Motor neuron (in vitro differentiated cells): ENCODE measurements around the gene MSRB3. TPM values are rescaled to one million over a fixed set of nuclear protein-coding genes. Genes with fewer than 3 reads are reported as not detected.

Experiments
- ATAC-seq, 8 experiments: fragments of 200-7000 bp; cut with Tn5 transposase; replicated peaks in 6 of 8; 2 replicates each; pipeline ENCODE4 v1.8.0; 2021; ENCODE audit warnings: mild to moderate bottlenecking in 8 of 8, moderate library complexity in 8 of 8
- H3K27ac ChIP-seq, 2 donors: fragments of 250-450 bp; sonication (Bioruptor Pico); 2 replicates each; pipeline ENCODE4 v1.9.0; 2021; ENCODE audit warnings: antibody characterized with exemption in 2 of 2, mild to moderate bottlenecking in 2 of 2, moderate library complexity in 1 of 2
- H3K4me1 ChIP-seq, 2 donors: fragments of 250-450 bp; sonication (Bioruptor Pico); replicated peaks in 1 of 2; 2 replicates each; pipeline ENCODE4 v1.6.1; 2021; ENCODE audit warnings: antibody characterized with exemption in 2 of 2, mild to moderate bottlenecking in 2 of 2, moderate library complexity in 1 of 2
- H3K4me3 ChIP-seq, 5 donors: fragments of 250-450 bp; sonication (Bioruptor Pico); 2 replicates each; pipeline ENCODE4 v1.9.0; 2021; ENCODE audit warnings: antibody characterized with exemption in 5 of 5, mild to moderate bottlenecking in 5 of 5, moderate library complexity in 4 of 5
- WGBS, 10 experiments: fragments of 450-650 bp; shearing (Covaris generic); methylation state at CpG; one replicate each; pipeline ENCODE4 v1.0.0; 2022; 5-methylcytosine and 5-hydroxymethylcytosine counted together
- in situ Hi-C, 9 experiments: fragments of 400-800 bp; cut with MboI; loops; one replicate each; pipeline ENCODE4 v1.15.0; 2021; ENCODE audit warnings: low sequenced_read_pairs in 9 of 9, low pct_unique_long_range_greater_than_20kb in 2 of 9; ENCODE audit not compliant: unreplicated experiment in 9 of 9
- total RNA-seq, 8 experiments: library from RNA; unstranded; fragments of 300-600 nt; gene quantifications; 2 replicates each; pipeline versions ENCODE4 v1.2.3 to v1.2.4, GENCODE V29; 2022

Gene MSRB3
- total RNA-seq, 8 experiments from 2014 or later, result 1.4 to 14.8 (median 2.3) TPM

GRCh38 chr12:65501935-65502334 lies 223.5 kb downstream of the MSRB3 start:
- no peak for ATAC-seq
- Histone ChIP-seq H3K4me1 (peaks cover 8 to 11% of the 10 kb centered on the region in 2 donors), H3K27ac (no peak overlapping the region), H3K4me3 (no peak overlapping the region)
- 58 to 100% (median 91%) methylated on average over 2 to 5 of the region's 5 CpGs; no CpG with 5 or more reads in 1 of the 10 experiments for WGBS, 10 experiments
- in situ Hi-C loops, result no loop called here

DNA sequence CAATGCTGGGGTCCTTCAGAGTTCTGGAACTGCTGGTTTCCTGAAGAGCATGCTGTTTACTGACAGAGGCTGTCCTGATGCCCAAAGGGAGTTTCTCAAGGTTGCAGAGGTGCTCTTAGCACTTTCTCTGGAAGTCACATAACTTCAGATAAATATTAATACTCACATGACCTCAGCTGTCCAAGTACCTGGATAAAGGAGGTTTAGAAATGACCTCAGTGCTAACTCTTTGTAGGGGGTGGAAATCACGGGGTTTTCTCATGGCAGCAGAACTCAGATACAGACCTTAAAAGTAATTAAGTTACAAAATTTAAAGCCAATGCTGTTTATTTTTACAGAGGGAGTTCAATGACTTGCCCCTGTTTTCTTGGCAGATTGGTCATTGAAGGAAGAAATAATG lies 225.9 kb downstream of the MSRB3 start:
- Histone ChIP-seq H3K4me1 (peaks cover 8 to 11% of the 10 kb centered on the region in 2 donors), H3K27ac (no peak overlapping the region), H3K4me3 (no peak overlapping the region)
- in situ Hi-C loops, result no loop called here
- 75 to 100% (median 87%) methylated on average over 1 of the region's 1 CpG; no CpG with 5 or more reads in 4 of the 10 experiments for WGBS, 10 experiments
- no peak for ATAC-seq

DNA sequence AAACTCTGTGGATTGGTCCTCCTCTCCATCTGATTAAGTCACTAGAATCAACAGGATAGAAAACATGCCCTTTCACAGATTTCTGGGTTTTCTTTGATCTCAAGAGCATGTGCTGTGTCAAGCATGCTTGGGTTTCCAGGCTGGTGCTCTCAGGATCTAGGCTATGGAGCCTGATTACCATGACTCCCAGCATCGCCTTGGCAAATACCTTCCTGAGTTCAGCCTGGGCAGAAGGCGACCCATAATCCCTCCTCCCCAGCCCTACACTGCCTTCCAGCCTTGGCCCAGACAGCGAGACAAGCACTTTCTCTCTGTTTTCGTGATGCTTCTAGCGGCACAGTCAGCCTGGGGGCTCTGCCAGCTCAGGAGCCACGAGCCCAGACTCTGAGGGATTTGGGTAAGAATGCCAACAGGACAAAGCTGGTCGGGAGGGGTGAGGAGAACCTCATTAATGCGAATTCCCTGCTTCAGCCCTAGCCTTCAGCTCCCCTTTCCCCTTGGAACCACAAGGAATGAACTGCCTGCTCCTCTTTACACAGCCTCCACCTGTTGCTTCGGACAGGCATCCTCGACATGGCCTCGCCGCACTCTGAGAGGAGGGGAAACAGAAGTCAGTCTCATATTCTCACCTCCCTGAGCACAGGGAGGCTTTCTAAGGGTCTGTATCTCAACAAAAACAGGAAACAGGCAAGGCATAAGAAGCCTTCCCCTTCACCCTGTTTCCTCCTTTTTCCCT lies 227.1 kb downstream of the MSRB3 start:
- ATAC-seq, result peak in 1 of 8 experiments; percentile 79
- peaks cover 8 to 10% of the 10 kb centered on the region in 2 donors for H3K4me1 ChIP-seq
- in situ Hi-C loops, result no loop called here
- H3K27ac ChIP-seq, result no peak overlapping the region
- H3K4me3 ChIP-seq, result no peak overlapping the region
- WGBS, 10 experiments, result 60 to 100% (median 86%) methylated on average over 1 to 8 of the region's 12 CpGs; no CpG with 5 or more reads in 2 of the 10 experiments

GRCh38 chr12:65508276-65509035 lies 230.0 kb downstream of the MSRB3 start:
- H3K4me3 ChIP-seq, result no peak overlapping the region
- in situ Hi-C loops, result no loop called here
- WGBS, 10 experiments, result 53 to 100% (median 92%) methylated on average over 3 to 10 of the region's 10 CpGs
- peaks cover 17 to 26% of the 10 kb centered on the region in 2 donors for H3K4me1 ChIP-seq
- no peak overlapping the region for H3K27ac ChIP-seq
- no peak for ATAC-seq

GRCh38 chr12:65510007-65510406 lies 231.5 kb downstream of the MSRB3 start:
- 0 to 61% (median 36%) methylated on average over 1 to 3 of the region's 3 CpGs; no CpG with 5 or more reads in 2 of the 10 experiments for WGBS, 10 experiments
- peak overlapping the region in 1 of 2 donors; percentile 83 for H3K27ac ChIP-seq
- peaks cover 17 to 26% of the 10 kb centered on the region in 2 donors for H3K4me1 ChIP-seq
- in situ Hi-C loops, result no loop called here
- peak in 4 of 8 experiments; percentile 14 to 40 (median 37) for ATAC-seq
- no peak overlapping the region for H3K4me3 ChIP-seq

DNA sequence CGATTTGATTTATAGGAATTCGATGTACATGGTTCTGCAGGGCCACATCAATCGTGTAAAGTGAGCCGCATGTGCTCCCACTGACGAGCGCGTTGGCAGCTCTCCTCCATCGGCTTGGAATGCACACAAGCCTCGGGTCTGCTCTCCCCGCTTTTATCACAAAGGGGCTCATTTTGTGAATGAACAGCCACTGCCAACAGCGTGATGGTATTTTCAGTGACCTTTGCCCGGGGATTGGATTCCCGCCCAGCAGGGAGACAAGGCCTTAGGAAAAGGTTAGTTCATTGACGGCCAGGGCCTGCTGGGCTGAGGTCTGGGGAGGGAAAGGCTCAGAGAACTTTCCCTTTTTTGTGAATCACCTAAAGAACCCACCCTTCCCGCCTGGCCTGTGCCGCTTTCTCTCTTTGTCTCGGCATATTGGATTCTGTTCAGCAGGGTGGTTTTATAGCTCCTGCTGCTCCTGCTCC lies 232.1 kb downstream of the MSRB3 start:
- in situ Hi-C loops, result no loop called here
- peaks cover 17 to 26% of the 10 kb centered on the region in 2 donors for H3K4me1 ChIP-seq
- peak in 5 of 8 experiments; percentile 88 to 90 (median 89) for ATAC-seq
- peak overlapping the region in 2 of 5 donors; percentile 5 to 8 for H3K4me3 ChIP-seq
- H3K27ac ChIP-seq, result peak overlapping the region; percentile 68 to 83
- 0 to 75% (median 8%) methylated on average over 2 to 13 of the region's 17 CpGs; no CpG with 5 or more reads in 3 of the 10 experiments for WGBS, 10 experiments

DNA sequence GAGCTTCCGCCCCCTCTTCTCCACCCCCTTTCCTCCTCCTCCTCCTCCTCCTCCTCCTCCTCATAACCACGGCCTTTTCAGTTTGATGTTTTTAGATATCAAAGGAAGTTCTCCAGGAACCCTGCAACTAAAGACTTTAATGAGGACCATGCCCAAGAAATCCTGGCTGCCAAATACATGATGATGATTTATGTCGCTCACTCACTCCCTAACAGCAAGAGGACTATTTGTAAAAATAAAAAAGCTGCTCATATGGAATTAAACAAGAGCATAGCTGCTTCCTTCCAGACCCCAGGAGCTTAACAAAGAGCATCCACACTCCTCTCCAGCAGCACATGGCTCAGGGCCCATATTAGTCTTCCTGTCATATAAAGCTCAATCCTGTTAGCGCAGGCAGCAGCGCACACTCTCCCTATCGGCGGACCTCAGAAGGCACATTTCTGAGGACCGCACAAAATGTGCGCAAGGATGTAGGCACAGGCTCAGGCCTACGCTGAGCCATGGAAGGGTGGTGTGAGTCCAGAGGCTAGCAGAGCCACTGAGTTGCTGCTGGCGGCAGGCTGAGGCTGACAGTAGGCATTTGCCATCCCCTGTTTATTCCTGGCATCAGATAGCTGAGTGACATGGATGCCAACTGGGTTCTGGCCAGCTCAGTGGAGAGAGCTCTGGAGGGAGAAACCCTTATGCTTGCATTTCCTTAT lies 232.8 kb downstream of the MSRB3 start:
- H3K4me3 ChIP-seq, result no peak overlapping the region
- peaks cover 17 to 26% of the 10 kb centered on the region in 2 donors for H3K4me1 ChIP-seq
- 35 to 86% (median 58%) methylated on average over 4 to 8 of the region's 11 CpGs; no CpG with 5 or more reads in 4 of the 10 experiments for WGBS, 10 experiments
- H3K27ac ChIP-seq, result peak overlapping the region; percentile 68 to 83
- in situ Hi-C loops, result no loop called here
- ATAC-seq, result peak in 5 of 8 experiments; percentile 50 to 75 (median 75)

DNA sequence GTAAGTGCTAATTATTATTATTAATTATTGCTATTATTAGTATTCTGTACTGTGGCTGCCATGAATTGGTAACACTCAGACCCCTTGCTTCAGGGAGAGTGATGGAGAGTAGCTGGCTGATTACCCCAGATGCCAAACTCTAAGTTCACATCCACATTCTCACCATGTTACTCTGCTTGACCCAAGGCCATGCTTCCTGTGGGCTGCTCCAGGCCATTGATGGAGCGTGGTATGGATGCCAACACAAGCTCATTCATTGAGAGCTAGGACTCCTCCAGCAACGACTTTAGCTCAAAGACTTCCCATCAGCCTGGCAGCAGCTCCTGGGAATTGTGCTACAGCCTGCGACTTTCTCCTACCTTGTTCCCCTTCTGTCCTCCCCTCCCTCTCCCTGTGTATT lies 233.4 kb downstream of the MSRB3 start:
- WGBS, 10 experiments, result 80 to 100% (median 94%) methylated on average over 1 to 3 of the region's 3 CpGs; no CpG with 5 or more reads in 4 of the 10 experiments
- Histone ChIP-seq H3K27ac (peak overlapping the region; percentile 68 to 83), H3K4me1 (peaks cover 17 to 26% of the 10 kb centered on the region in 2 donors), H3K4me3 (no peak overlapping the region)
- in situ Hi-C loops, result no loop called here
- ATAC-seq, result no peak

Other genes with a start within 250 kb of the MSRB3 start
- under 1 TPM in 5 of 8 experiments, not detected in 3; 0.19 to 0.50 (median 0.36) TPM for gene WIF1, start 157.4 kb upstream of the MSRB3 start, total RNA-seq
- gene LEMD3, start 109.1 kb upstream of the MSRB3 start, total RNA-seq, result 10 to 100 TPM in 7 of 8 experiments, 1 to 10 TPM in 1; 9.6 to 27.4 (median 22.5) TPM